SK-N-MC (cell line): ENCODE data around the gene CCDC68.

Experiments used
- EZH2 ChIP-seq: fragments of 200-600 bp; sonication (generic); IDR thresholded peaks from one replicate; pipeline ENCODE4 v1.6.1; 2017; ENCODE audit warnings: antibody characterized with exemption
- FOXP2 ChIP-seq: optimal IDR thresholded peaks from 2 replicates; pipeline ENCODE3; 2011; ENCODE audit warnings: mild to moderate bottlenecking, moderate library complexity; ENCODE audit not compliant: insufficient read depth; ENCODE audit errors: extremely low read length, control extremely low read depth
- POLR2AphosphoS5 ChIP-seq: IDR thresholded peaks from 2 replicates; pipeline ENCODE4 v1.6.1; 2012; ENCODE audit warnings: mild to moderate bottlenecking, low read depth, low read length, borderline replicate concordance

GRCh38 chr18:55003695-55004094, 44.4 kb upstream of the CCDC68 start:
- TF ChIP-seq EZH2: no peak
- TF ChIP-seq POLR2AphosphoS5: no peak
- TF ChIP-seq FOXP2: no peak
